GM18502 (cell line): ENCODE data around the gene MAP3K4.

Experiments
- ATAC-seq: cut with Tn5 transposase; IDR thresholded peaks from one replicate; pipeline ENCODE4 v1.9.1; 2021; ENCODE audit warnings: mild to moderate bottlenecking; ENCODE audit not compliant: unreplicated experiment, poor library complexity

MAP3K4 gene

GRCh38 chr6:160999516-160999915 is 7.9 kb downstream of the MAP3K4 start:
- ATAC-seq: no peak

- ATAC-seq: no peak
Observed at GRCh38 chr6:161000632-161001031, 9.1 kb downstream of the MAP3K4 start.

GRCh38 chr6:161001421-161001820 is 9.9 kb downstream of the MAP3K4 start:
- ATAC-seq: no peak

GRCh38 chr6:161003336-161003735 is 11.8 kb downstream of the MAP3K4 start:
- no peak for ATAC-seq

GRCh38 chr6:161008245-161008644 is 16.7 kb downstream of the MAP3K4 start:
- no peak for ATAC-seq

- ATAC-seq: no peak
Observed at GRCh38 chr6:161009991-161010390, 18.4 kb downstream of the MAP3K4 start.

- no peak for ATAC-seq
Observed at GRCh38 chr6:161010418-161010817, 18.8 kb downstream of the MAP3K4 start.

GRCh38 chr6:161011492-161012480 is 20.2 kb downstream of the MAP3K4 start:
- ATAC-seq: no peak

- no peak for ATAC-seq
Observed at GRCh38 chr6:161013695-161014094, 22.1 kb downstream of the MAP3K4 start.

GRCh38 chr6:161017766-161018564 is 26.4 kb downstream of the MAP3K4 start:
- no peak for ATAC-seq

- ATAC-seq: no peak
Observed at GRCh38 chr6:161019324-161019839, 27.8 kb downstream of the MAP3K4 start.

GRCh38 chr6:161021543-161021942 is 30.0 kb downstream of the MAP3K4 start:
- ATAC-seq: no peak

- ATAC-seq: no peak
Observed at GRCh38 chr6:161021998-161022743, 30.6 kb downstream of the MAP3K4 start.

- ATAC-seq: no peak
Observed at GRCh38 chr6:161023316-161023715, 31.7 kb downstream of the MAP3K4 start.

- ATAC-seq: no peak
Observed at GRCh38 chr6:161024364-161024920, 32.9 kb downstream of the MAP3K4 start.

- ATAC-seq: no peak
Observed at GRCh38 chr6:161027385-161027784, 35.8 kb downstream of the MAP3K4 start.

- ATAC-seq: peak; percentile 86
Observed at GRCh38 chr6:161029195-161029809, 37.7 kb downstream of the MAP3K4 start.

- no peak for ATAC-seq
Observed at GRCh38 chr6:161031721-161032495, 40.3 kb downstream of the MAP3K4 start.

GRCh38 chr6:161033667-161034066 is 42.1 kb downstream of the MAP3K4 start:
- no peak for ATAC-seq
